ENCODE data around the gene ASXL1.

ASXL1 gene

GRCh38 chr20:32474009-32474716 is 116.0 kb downstream of the ASXL1 start:
- no peak for TF ChIP-seq GATA3 (IDR thresholded peaks at IDR 0.05; ENCODE audit: low read depth, low read length)
- TF ChIP-seq GATA2 (IDR thresholded peaks at IDR 0.05; ENCODE audit: low read depth, low read length), result no peak

- TF ChIP-seq GATA2 (IDR thresholded peaks at IDR 0.05; ENCODE audit: low read depth, low read length) (no peak), GATA3 (IDR thresholded peaks at IDR 0.05; ENCODE audit: low read depth, low read length) (no peak)
These were observed 116.5 kb downstream of the ASXL1 start for GRCh38 chr20:32474717-32474966.

DNA sequence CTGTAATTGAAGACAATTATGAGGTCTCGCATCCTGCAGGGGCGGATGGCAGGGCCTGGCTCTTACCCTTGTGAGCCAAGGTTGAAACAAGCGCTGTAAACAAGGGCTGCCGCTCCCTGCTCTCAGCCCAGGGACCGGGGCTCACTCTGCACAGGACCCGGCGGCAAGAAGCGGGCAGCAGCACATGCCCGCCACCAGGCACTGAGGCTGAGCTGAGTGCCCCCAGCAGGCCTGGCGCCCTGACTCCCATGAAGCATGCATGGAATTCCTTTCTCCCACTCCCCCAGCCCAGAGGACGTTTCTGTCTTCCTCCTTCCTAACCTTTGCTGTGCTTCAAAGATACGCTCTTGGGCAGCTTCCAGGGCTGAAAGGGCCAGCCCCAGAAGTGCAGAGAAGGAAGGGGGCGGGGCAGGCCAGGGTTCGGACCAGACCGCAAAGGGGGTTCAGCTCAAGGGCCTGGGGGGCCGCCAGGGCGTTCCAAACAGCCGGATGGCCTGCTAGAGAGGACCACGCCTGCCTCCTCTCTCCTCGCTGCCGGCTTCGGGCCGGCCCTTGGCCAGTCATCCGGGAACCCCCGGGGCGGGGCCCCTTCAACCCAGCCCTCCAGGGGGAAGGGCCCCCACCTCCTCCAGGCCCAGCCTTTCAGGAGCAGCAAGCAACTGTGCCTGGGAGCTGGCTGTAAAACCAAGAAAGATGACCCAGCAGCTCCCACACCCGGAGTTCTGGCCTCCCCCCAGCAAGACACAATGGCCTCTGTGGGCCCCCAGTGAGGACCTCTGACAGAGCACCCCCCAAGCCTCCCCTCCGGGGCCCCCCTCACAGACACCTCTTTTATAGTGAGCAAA is 117.1 kb downstream of the ASXL1 start:
- no peak for TF ChIP-seq GATA2 (IDR thresholded peaks at IDR 0.05; ENCODE audit: low read depth, low read length)
- no peak for TF ChIP-seq GATA3 (IDR thresholded peaks at IDR 0.05; ENCODE audit: low read depth, low read length)

DNA sequence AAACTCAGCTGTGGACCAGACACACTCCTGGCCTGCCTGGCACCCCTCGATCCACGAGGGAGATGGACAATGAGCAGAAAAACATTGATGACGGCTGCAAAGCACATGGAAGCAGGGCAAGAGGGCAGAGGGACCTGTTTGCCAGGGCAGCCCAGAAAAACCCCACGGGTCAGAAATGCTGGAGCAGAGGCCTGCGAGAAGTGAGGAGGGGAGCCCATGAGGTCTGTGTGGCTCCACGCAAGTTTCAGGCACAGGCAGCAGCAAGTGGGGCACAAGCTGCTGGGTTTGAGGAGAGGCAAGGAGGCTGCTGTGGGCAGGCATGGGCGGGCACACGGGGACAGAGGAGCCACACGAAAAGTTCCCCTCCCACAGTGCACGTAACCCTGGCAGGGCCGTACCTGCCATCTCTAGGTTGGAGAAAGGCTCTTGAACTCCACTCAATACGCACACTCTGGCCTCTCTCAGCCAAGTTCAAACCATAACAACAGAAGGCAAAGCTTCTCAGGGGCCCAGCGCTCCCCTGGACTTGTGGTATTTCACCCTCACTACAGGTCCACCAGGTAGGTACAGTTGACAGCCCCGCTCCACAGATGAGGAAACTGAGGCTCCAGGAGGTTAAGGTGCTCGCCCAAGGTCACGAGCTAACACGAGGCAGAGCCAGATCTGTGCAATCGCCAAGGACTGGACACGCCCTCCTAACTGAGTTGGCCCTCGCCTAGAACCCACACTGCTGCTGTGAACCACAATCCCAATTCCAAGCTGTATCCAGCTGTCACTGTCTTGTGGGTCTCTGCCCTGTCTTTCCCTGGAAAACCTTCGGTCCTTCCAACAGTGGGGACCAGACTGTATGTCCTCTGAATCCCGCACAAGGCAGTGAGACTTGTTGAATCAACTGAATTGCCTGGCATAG is 118.8 kb downstream of the ASXL1 start:
- no peak for TF ChIP-seq GATA2 (IDR thresholded peaks at IDR 0.05; ENCODE audit: low read depth, low read length)
- no peak for TF ChIP-seq GATA3 (IDR thresholded peaks at IDR 0.05; ENCODE audit: low read depth, low read length)

- no peak for TF ChIP-seq GATA2 (IDR thresholded peaks at IDR 0.05; ENCODE audit: low read depth, low read length)
- TF ChIP-seq GATA3 (IDR thresholded peaks at IDR 0.05; ENCODE audit: low read depth, low read length), result no peak
These were observed 119.7 kb downstream of the ASXL1 start for GRCh38 chr20:32477594-32478512.

DNA sequence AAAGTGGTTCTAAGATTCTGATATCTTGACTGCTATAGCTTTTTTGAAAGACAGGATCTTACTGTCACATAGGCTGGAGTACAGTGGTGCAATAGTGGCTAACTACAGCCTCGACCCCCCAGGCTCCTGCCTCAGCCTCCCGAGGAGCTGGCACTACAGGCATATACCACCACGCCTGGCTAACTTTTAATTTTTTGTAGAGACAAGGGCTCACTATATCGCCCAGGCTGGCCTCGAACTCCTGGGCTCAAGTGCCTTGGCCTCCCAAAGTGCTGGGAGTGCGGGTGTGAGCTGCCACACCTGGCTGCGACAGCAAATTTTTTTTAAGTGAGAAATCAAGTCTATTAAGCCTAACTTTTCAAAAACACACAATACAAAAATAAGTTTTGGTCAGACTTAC is 120.4 kb downstream of the ASXL1 start:
- no peak for TF ChIP-seq GATA2 (IDR thresholded peaks at IDR 0.05; ENCODE audit: low read depth, low read length)
- no peak for TF ChIP-seq GATA3 (IDR thresholded peaks at IDR 0.05; ENCODE audit: low read depth, low read length)

DNA sequence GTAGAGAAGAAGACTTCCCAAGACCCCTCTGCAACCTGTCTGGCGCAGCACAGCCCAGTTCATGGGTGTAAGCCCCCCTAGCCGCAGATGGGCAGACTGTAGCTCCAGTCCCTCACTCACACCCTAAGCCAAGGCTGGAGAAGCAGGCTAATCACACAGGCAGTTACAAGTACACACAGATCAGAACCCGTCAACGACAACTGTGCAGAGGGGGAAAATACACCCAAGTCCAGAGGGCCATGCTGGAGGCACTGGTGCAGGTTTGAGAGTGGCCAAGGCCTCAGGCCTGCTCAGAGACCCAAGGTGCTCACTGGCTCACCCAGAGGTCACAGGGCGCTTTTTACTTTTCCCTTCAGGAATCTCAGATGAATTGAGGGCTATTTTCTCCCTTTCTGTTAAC is 120.9 kb downstream of the ASXL1 start:
- TF ChIP-seq GATA3 (IDR thresholded peaks at IDR 0.05; ENCODE audit: low read depth, low read length) (no peak), GATA2 (IDR thresholded peaks at IDR 0.05; ENCODE audit: low read depth, low read length) (no peak)

GRCh38 chr20:32479697-32480171 is 121.6 kb downstream of the ASXL1 start:
- TF ChIP-seq GATA2 (IDR thresholded peaks at IDR 0.05; ENCODE audit: low read depth, low read length) (no peak), GATA3 (IDR thresholded peaks at IDR 0.05; ENCODE audit: low read depth, low read length) (no peak)

DNA sequence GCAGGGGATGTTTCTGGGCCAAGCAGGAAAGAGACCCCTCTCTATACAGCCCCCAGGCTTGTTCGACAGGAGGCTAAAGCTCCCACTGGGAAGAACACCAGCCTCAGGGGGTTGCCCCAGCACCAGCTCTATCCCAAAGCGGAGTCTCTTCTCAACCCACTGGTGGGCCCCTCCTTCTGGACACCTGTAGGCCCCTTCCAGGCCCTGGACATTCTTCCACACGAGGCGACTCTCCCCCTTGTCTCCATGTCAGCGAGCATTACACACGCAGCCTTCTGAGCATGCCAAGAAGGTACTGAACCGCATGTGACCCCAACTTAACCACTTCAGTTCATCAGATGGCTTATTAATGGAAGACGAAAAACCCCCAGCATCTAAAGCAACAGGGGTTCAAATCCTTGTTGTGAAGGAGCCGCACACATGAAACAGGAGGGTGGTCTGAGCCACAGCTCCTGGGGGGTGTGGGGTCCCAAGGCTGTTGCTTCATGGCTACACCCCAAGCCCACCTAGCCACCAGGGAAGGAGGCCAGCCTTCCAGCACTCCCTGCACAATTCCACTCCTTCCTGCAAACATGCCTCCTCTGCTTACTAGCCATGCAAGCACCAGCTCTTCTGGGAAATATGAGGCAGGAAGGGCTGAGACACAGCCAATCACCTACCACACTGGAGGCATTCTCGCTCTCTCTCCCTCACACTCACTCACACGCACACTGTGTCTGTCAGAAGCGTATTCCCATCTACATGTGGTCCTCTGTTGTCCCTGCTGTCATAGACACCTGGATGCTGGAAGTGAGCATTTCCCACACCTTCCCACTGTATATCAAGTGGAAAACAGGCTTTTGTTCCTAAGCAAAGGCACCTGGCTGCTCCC is 122.5 kb downstream of the ASXL1 start:
- TF ChIP-seq GATA2 (IDR thresholded peaks at IDR 0.05; ENCODE audit: low read depth, low read length), result no peak
- no peak for TF ChIP-seq GATA3 (IDR thresholded peaks at IDR 0.05; ENCODE audit: low read depth, low read length)

GRCh38 chr20:32481311-32482142 is 123.4 kb downstream of the ASXL1 start:
- no peak for TF ChIP-seq GATA3 (IDR thresholded peaks at IDR 0.05; ENCODE audit: low read depth, low read length)

- TF ChIP-seq GATA3 (IDR thresholded peaks at IDR 0.05; ENCODE audit: low read depth, low read length) (no peak), GATA2 (IDR thresholded peaks at IDR 0.05; ENCODE audit: low read depth, low read length) (no peak)
These were observed 124.0 kb downstream of the ASXL1 start for GRCh38 chr20:32482143-32482441.

All from SH-SY5Y (cell line).